IMR-90 (cell line): ENCODE data around the gene PSD2.

Source experiments
- BHLHE40 ChIP-seq: fragments of 150-350 bp; IDR thresholded peaks from 2 replicates; pipeline ENCODE4 v1.6.1; 2016; ENCODE audit warnings: mild to moderate bottlenecking, low read depth, low read length
- CEBPB ChIP-seq: IDR thresholded peaks from 2 replicates; pipeline ENCODE4 v1.6.1; 2012; ENCODE audit warnings: low read depth, low read length, improper control_type of control experiment
- CHD1 ChIP-seq: IDR thresholded peaks from 2 replicates; pipeline ENCODE4 v1.6.1; 2012; ENCODE audit warnings: low read depth, low read length, improper control_type of control experiment
- CTCF ChIP-seq: conservative IDR thresholded peaks from 2 replicates; pipeline ENCODE4 v1.5.1; 2012; ENCODE audit warnings: mild to moderate bottlenecking, low read depth, low read length, improper control_type of control experiment
- FOS ChIP-seq: fragments of 150-350 bp; IDR thresholded peaks from 2 replicates; pipeline ENCODE4 v1.6.1; 2016; ENCODE audit warnings: low read depth, low read length
- MAFK ChIP-seq: IDR thresholded peaks from 2 replicates; pipeline ENCODE4 v1.6.1; 2012; ENCODE audit warnings: low read depth, low read length, improper control_type of control experiment
- POLR2A ChIP-seq: IDR thresholded peaks from 2 replicates; pipeline ENCODE4 v1.6.1; 2012; ENCODE audit warnings: mild to moderate bottlenecking, low read depth, low read length
- RAD21 ChIP-seq: IDR thresholded peaks from 2 replicates; pipeline ENCODE4 v1.6.1; 2012; ENCODE audit warnings: low read length, improper control_type of control experiment
- RCOR1 ChIP-seq: IDR thresholded peaks from 2 replicates; pipeline ENCODE4 v1.6.1; 2012; ENCODE audit warnings: mild to moderate bottlenecking, low read length, improper control_type of control experiment; ENCODE audit not compliant: insufficient replicate concordance
- RFX5 ChIP-seq: IDR thresholded peaks from 2 replicates; pipeline ENCODE4 v1.8.0; 2012; ENCODE audit warnings: low read depth, mild to moderate bottlenecking, low read length, moderate library complexity
- USF2 ChIP-seq: fragments of 150-350 bp; IDR thresholded peaks from 2 replicates; pipeline ENCODE4 v1.6.1; 2017; ENCODE audit warnings: mild to moderate bottlenecking, antibody characterized with exemption, low read length, low read depth

- TF ChIP-seq POLR2A (peak; percentile 32; the same call in 1 of the 2 replicates), RAD21 (no peak), BHLHE40 (no peak), CTCF (no peak), MAFK (no peak), CEBPB (0 out of 2 replicates have a peak, but pooled peaks have one; percentile 28), RCOR1 (no peak), USF2 (no peak), CHD1 (no peak), RFX5 (no peak), FOS (no peak)
These were observed 48.7 kb upstream of the PSD2 start for GRCh38 chr5:139746691-139747582.
